NCI-H524 treated with DMSO at 0.1 percent for 48 hours (cell line): ENCODE results near the gene ARL4C.
"Not testable (repeated sequence)": the region's sequence is repeated elsewhere in the genome, so short reads cannot be mapped to it uniquely, and the experiment has no call there.

Source experiments
- DNase-seq: peaks from one replicate; lab custom pipeline; 2025; lab: John Stamatoyannopoulos, UW

Gene ARL4C

DNA sequence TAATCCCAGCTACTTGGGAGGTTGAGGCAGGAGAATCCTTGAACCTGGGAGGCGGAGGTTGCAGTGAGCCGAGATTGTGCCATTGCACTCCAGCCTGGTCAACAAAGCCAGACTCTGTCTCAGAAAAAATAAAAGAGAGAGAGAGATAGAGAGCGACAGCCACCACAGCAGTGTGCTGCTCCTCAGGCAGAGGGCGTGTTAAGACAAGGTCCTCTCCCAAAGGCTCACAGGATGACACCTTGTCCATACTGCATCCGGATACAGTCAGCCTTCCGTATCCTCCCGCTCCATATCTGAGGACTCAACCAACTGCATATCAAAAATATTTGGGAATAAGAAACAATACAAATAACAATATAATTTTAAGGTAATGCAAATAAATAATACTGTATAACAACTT lies 20.1 kb downstream of the ARL4C start:
- DNase-seq = no peak

DNA sequence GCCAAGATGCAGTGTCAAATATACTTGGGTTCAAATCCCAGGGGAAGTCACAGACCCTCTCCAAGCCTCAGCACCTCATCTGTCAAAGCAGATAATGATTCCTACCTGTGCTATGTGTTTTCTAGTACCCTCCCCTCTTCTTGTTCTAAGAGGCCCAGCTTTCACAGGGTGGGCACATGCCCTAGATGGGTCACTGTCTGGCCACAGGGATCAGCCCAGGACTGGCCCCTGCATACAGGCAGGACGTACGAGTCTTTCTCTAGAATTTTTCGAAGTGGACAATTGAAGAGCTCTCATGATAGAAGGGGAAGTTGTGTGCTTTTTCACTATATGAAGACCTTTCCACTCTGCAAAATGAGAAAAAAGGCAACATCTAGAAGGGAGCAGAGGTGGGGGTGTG lies 22.2 kb downstream of the ARL4C start:
- DNase-seq = no peak

- DNase-seq = no peak
These were observed 24.7 kb downstream of the ARL4C start for GRCh38 chr2:234472155-234472554.

GRCh38 chr2:234469972-234470371 lies 26.9 kb downstream of the ARL4C start:
- DNase-seq = no peak

DNA sequence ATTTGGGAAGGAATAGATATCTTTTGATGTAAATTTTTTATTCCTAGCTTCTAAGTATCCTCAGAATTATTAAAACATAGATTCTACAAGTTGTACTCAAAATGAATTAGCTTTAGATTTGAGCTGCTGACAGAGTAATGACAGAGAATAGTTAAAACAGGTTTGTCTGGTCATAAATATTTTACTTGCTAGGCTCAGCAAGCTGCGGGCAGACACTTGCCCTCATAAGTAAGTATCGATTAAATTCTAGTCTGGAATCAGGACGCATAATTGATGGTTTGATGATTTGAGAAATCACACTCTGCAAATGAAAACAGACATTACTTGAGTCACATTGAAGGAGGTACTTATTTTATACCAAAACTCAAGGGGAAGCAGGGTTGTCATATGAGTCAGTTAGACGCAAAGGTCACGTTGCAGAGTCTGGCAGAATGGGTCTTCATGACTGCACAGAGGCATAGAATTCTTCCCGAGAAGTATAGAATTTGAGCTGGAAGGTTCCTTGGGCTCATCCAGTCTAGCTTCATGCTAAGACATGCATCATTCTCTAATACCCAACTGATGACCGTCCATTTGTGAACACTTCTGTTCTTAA lies 27.5 kb downstream of the ARL4C start:
- no peak for DNase-seq

GRCh38 chr2:234468503-234468902 lies 28.4 kb downstream of the ARL4C start:
- no peak for DNase-seq

- no peak for DNase-seq
These were observed 29.6 kb downstream of the ARL4C start for GRCh38 chr2:234467289-234467688.

DNA sequence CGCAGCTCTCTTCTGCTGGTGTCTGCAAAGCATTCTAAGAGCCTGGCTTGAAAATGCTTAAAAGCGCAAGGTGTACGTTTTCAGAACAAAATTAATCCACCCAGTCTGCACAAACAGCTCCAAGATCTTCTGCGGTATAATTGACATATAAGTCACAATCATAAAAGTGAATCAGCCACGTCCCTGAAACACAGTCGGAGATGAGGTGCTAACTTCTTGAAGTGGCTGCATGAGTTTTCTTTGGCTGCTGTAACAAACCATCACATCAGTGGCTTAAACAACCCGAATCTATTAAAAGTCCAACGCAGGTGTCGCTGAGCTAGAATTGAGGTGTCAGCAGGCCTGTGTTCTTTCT lies 32.6 kb downstream of the ARL4C start:
- no peak for DNase-seq

GRCh38 chr2:234463626-234464290 lies 33.1 kb downstream of the ARL4C start:
- no peak for DNase-seq

- DNase-seq = no peak
These were observed 34.5 kb downstream of the ARL4C start for GRCh38 chr2:234462218-234462992.

GRCh38 chr2:234459401-234460009 lies 37.4 kb downstream of the ARL4C start:
- no peak for DNase-seq

DNA sequence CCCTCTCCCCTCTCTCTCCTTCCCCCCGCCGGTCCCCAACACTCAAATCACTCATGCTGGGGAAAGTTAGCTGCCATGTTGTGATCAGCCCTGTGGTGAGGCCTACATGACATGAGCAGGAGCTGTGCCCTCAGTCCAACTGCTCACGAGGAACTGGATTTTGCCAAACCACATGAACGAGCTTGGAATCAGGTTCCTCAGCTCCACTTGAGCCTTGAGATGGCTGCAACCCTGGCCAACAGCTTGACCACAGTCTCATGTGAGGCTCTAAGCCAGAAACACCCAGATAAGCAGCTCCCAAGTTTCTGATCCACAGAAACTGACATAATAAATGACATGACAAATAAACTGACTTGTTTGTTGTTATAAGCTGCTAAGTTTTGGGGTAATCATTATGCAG lies 38.4 kb downstream of the ARL4C start:
- no peak for DNase-seq

DNA sequence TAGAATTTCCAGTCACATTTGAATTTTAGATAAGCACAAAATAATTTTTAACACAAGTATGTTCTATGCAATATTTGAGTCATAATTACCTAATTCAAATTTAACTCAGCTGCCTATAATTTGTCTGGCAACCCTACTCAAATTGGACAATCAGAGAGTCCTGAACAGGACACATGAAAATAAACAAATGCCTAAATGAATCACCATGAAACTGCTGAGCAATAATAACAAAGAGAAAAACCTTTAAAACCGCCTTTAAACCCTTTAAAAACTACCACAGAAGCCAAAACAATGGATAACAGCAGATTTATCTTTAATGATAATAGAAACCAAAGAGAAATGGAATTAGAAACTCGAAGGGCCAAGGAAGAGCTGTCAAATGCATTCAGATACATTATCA lies 39.5 kb downstream of the ARL4C start:
- no peak for DNase-seq

GRCh38 chr2:234455246-234455645 lies 41.6 kb downstream of the ARL4C start:
- not testable (repeated sequence) for DNase-seq

GRCh38 chr2:234454433-234454832 lies 42.4 kb downstream of the ARL4C start:
- no peak for DNase-seq

DNA sequence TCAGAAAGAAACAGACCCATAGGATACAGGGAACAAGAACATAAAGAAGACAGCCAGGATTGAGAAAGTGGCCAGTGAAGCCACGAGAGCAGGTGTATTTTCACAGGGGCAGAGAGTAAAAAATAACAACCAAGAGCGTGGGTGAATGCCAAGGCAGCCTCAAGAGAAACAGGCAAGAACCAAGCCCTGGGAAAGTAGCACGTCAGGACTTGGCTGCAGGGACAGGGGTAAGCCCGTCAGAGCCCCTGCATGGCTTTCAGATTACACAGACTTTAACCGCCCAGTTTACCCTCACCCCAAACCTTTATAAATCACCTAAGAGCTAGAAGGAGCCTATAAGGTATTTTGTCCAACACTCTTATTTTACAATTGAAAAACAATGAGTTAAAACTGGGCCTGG lies 43.7 kb downstream of the ARL4C start:
- DNase-seq = no peak

GRCh38 chr2:234451852-234452625 lies 44.8 kb downstream of the ARL4C start:
- no peak for DNase-seq

DNA sequence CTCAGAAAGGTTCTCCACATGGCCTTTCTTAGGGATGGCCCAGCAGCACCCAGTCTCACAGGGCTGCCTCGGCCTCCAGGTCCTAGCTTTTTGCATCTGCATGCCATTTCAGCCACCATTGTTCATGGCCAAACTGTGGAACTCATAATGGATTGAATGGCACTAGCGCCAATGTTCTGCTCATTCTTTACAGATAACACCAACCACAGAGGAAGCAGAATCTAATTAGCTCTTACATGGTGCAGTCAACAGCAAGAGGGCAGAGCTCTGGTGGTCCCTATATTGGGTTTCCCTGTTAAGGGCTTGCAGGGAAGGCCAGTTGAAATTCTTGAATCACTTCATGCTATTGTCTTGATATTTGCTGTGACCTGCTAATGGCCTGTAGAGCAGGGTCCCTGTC lies 45.6 kb downstream of the ARL4C start:
- DNase-seq = no peak

DNA sequence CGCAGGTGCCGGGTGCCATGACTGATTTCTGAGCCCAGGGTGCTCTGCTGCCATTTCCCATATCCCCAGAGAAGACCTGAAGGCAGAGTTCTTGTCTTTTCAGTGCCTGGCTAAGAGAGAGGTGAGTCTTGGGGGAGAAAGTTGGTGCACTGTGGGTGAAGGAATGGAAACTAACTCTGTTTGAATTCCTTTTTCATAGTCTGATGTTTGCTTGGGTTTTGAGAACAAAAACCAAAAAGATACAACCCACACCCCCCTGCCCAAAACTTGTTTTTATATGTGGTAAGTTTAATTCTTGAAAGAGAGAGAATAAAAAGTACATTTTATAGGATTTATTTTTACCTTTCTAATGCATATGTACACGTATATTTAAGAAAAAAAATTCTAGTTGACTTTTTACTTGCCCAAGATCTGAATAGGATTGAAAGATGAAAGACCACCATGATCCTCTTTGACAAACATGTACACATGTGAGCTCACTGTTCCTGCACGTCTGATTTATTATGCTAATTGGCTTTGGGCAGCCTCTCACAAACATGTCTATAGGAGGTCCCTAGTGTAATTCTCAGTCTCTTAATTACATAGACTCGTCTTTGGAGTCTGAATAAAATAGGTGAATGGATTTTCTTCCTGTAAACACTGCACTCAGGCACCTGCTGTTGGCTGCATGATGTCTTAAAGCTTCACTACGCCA lies 46.3 kb downstream of the ARL4C start:
- DNase-seq = no peak

DNA sequence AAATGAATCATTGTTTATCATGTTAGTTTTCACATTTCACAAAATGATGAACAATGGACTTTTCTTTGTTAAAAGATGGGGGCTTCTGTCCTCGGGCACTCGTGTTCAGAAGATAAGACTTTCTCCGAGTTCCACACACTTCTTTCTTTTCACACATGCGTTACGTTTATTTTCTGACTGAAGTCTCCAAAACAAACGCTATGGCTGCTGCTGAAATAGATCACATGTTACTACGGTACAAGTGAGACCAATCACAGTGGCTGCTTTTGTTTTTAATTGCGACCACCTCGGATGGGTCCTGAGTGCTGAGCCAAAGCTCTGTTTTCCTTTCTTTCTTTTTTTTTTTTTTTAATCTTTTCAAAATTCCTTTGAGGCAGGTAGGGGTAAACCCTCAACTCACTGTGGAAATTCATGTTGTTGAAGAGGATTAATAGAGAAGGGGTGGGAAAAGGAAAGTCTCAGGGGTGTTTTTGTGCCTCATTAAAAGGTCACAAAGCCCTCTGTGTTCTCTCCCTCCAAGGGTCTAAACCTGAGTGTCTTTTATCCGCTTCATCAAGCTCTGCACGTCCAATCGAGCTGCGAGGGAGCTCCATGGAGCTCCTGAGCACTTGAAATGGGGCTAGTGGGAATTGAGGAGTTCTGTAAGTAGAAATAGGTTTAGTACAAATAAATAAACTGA lies 48.2 kb downstream of the ARL4C start:
- DNase-seq = no peak

DNA sequence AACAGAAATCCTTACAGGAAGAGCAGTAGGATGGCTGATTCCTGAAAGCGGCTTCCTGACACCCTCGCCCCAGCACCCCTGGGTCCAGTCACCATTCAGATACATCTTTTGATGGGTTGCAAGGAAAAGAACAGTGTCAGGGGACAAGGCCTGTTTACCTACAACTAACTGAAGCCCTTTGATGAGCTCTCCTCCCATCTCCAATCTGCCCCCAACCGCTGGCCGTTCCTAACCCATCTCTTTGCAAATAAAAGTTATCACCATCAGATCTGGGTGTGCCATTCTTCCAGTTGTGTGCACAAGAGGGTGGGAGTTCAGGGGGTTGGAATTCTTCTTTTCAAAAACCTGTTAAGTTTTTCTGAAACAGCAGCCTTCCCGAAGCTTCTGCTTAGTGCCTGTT lies 48.9 kb downstream of the ARL4C start:
- DNase-seq = no peak
